H1 (cell line): ENCODE data around the gene F2RL2. TPM values are rescaled to one million over a fixed set of nuclear protein-coding genes. Genes with fewer than 3 reads are reported as not detected.

Source experiments
- CBX8 ChIP-seq: fragments of 300-800, 300-1000 bp; sonication (generic); IDR thresholded peaks from 2 replicates; pipeline ENCODE4 v1.7.1; 2016; ENCODE audit warnings: low read depth, low read length, borderline replicate concordance
- CHD7 ChIP-seq: fragments of 300-600 bp; sonication (generic); IDR thresholded peaks from 2 replicates; pipeline ENCODE4 v1.7.1; 2012; ENCODE audit warnings: low read length, moderate library complexity, mild to moderate bottlenecking, inconsistent platforms; ENCODE audit not compliant: insufficient replicate concordance
- KDM5A ChIP-seq: fragments of 200-600 bp; IDR thresholded peaks from 2 replicates; pipeline ENCODE4 v1.7.1; 2012; ENCODE audit warnings: mild to moderate bottlenecking, low read length, inconsistent platforms, mixed read lengths
- NRF1 ChIP-seq: IDR thresholded peaks from 2 replicates; pipeline ENCODE4 v1.6.1; 2011; ENCODE audit warnings: mild to moderate bottlenecking, low read depth, low read length, improper control_type of control experiment
- SIRT6 ChIP-seq: IDR thresholded peaks from one replicate; pipeline ENCODE4 v1.7.1; 2012; ENCODE audit warnings: low read length, inconsistent platforms
- polyA plus RNA-seq, 7 experiments: library from polyadenylated mRNA; depleted of rRNA in 3 of 7; stranded (reverse) in 5 of 7; unstranded in 2 of 7; fragments of >200 nt in 5 of 7; fragments of 200-250 nt in 2 of 7; gene quantifications; 1 replicate in 5 of 7; 2 replicates in 1 of 7; 4 replicates in 1 of 7; pipeline versions ENCODE4 v1.2.1 to v1.2.3, GENCODE V29; 2011 to 2013; ENCODE audit warnings: missing spikeins in 2 of 7, mixed read lengths in 2 of 7
- total RNA-seq: library from RNA; stranded (reverse); fragmentation: NEBNext Ultra II Directional; extraction: Animal tissue kit (Norgen Biotek cat#: 25700); gene quantifications from 2 replicates; pipeline ENCODE4 v1.2.1, GENCODE V29; 2021

F2RL2 gene
- total and polyA plus RNA-seq, 2 of the 8 experiments (the other 6 are each of a cell fraction or from before 2014, with no cell fraction given): 0.03 to 0.07 TPM

DNA sequence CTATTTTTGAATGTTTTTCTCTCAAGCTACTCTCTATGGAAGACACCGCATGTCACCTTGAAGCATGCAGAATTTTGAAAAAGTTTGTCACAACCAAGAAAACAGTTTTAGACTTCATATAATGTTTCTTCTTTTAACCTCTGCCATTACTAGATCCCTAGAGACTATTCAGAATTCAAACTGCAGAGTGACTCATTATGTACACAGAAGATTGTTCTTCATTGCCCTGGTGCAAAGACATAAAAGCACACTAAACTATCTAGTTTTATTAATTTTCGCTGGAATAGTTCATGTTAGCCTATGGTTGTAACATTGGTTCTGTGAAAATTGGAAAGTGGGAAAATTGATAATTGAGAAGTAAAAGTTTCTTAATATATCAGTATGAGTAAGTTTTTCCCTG lies 18.4 kb downstream of the F2RL2 start (continued):
- TF ChIP-seq CHD7: no peak
- TF ChIP-seq KDM5A: no peak
- TF ChIP-seq NRF1: no peak
- TF ChIP-seq CBX8: no peak
- TF ChIP-seq SIRT6: no peak
